GM19395 (cell line): ENCODE data around the gene RPL37.
"Not testable (repeated sequence)": the region's sequence is repeated elsewhere in the genome, so short reads cannot be mapped to it uniquely, and the experiment has no call there.

ENCODE experiments used
- ATAC-seq: cut with Tn5 transposase; IDR thresholded peaks from one replicate; pipeline ENCODE4 v1.9.1; 2021; ENCODE audit warnings: mild to moderate bottlenecking, moderate library complexity; ENCODE audit not compliant: unreplicated experiment

The RPL37 gene

DNA sequence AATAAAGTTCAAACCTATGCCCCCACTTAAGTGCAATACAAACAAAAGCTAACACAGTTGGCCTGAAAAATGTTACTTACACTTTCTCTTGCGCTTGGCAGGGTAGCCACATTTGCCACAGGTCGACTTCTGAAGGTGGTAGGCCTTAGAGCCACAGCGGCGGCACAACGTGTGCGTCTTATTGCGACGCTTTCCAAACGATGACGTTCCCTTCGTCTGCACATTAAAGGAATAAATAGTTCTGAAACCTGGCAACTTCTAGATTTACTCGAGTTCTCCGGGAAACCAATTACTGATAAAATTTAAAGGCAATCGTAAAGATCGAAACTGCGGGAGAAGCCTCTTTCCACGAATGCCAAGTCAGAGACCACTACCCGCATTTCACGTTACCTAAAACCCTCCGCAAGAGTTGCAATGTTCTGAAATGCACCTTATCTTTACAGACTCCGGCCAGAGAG lies 602 bp downstream of the RPL37 start:
- ATAC-seq: no peak

DNA sequence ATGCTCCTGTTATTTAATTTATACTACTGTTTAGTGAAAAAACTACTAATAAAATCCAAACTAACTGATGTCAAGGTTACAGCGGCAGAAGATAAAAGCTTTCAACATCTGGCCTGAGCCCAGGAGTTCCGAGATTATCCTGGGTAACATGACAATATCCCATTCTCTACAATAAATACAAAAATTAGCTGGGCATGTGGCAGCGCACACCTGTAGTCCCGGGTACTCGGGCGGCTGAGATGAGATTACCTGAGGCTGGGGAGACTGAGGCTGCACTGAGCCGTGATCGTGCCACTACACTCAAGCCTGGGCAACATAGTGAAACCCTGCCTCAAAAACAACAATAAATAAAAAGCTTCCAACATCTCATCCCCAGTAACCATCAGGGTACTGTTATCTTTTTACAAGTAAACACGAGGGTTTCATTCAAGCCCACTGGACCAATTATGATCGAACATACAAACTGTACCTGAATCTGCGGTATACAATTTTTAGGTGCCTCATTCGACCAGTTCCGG lies 1.3 kb downstream of the RPL37 start:
- no peak for ATAC-seq

DNA sequence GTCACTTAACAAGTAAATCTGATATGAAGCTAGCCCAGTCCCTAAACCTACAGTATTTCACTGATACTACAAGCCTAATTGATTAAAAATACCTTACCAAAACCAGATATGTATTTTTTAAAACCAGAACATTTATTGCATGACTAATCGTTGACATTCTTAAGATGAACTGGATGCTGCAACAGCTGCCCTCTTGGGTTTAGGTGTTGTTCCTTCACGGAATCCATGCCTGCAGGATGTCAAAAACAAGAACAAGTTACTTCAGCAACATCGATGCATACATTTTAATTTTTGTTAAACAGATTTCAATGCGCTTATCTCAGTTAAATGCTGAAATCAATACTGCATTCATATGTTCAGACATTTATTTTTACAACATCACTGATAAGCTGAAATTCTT lies 2.7 kb downstream of the RPL37 start:
- no peak for ATAC-seq

DNA sequence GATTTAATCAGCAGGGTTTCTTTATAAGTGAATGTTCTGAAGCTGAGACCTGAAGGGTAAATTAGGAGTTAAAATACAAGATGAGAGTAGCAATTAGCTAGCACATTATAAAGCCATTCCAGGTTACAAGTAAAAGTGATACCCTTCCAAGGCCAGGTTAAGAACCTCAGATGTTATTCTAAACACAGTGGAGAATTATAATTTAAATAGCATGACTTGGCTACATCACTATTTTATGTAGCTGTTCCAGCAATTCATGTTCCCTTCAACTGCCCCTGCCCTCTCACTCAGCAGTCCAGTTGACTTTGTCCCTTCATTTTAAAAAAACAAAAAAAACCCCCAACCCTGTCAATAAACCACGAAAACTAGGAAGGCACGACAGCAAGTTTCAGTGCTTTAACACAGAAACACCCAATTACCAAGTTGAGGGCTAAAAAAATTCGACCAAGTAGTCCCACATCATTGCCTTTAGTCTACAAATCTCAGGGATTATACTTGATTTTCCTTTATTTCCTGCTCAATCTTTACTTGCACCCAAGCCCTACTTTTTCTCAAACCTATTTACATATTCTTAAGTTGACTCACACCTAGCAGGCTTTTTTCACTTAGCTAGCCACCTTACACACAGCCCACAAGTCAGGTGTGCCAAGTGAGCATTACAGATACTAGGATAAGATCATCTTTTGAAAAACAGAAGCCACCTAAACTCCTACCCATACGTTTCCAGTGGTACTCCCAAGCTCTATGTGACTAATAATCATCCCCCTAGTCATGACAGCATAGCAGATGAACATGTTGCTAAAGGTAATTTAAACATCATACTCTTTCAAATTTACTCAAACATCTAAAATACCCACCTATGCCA lies 3.4 kb downstream of the RPL37 start:
- ATAC-seq: no peak

DNA sequence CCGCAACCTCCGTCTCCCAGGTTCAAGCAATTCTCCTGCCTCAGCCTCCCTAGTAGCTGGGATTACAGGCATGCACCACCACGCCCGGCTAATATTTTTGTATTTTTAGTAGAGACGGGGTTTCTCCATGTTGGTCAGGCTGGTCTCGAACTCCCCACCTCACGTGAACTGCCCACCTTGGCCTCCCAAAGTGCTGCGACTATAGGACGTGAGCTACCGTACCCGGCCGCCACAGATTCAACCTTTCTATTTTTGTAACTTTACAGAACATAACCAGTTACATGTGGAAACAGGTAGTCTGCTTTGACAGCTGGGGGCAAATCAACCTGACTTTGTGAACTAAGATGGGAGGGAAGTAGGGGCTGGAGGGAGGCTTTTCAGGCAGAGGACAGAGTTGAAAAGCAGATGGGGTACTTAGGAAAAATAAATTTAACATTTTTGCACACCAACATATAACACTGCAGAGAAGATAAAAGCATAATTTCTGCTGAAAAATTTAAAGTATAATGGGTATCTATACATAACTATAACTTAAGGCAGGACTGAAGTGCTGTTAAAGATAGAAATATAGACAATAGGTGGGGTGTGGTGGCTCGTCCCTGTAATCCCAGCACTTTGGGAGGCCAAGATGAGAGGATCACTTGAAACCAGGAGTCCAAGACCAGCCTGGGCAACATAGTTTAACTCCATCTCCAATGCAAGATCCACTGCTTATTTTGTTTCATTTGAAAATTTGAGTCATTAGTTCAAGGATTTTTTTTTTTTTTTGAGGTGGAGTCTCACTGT lies 5.1 kb downstream of the RPL37 start:
- ATAC-seq: no peak

DNA sequence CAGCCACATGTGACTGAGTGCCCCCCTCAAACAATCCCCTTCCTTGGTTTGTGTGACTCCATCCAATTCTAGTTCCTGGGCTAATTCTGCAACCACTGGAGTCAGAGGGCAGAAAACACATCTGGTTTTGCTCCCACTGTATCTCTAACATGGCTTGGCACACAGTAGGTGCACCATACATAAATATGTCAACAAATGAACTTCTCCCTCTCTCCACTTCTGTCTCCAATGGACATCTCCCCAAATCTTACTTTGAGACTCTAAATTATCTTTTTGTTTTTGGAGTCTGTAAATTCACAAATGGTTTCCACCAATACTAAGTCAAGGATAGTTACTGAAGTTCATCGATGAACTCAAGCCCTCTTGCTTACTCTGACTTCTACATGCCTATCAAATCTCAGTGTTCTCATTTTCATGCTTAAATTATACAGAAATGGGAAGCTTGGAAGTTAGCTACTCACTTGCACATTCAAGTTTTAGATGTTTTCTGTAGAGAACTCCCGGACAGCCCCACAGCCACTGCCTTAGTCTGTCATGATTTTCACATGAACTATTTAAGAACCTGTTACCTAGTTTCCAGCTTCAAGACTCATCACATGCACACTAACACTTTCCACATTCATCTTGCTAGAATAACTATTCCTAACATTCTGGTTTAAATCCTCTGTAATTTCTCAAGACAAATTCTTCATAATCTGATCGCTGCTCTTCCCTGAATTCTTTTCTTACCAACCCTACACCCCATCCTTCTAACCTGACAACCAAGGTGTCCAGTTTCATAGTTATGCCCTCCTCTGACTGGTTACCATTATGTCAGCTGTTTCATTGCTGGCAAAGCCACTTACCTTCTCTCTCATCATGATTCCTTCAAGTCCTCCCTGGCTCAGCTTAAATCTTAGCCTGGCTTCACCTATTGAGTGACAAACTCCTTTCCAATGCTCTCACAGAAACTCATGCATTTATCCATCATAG lies 6.0 kb downstream of the RPL37 start:
- no peak for ATAC-seq

DNA sequence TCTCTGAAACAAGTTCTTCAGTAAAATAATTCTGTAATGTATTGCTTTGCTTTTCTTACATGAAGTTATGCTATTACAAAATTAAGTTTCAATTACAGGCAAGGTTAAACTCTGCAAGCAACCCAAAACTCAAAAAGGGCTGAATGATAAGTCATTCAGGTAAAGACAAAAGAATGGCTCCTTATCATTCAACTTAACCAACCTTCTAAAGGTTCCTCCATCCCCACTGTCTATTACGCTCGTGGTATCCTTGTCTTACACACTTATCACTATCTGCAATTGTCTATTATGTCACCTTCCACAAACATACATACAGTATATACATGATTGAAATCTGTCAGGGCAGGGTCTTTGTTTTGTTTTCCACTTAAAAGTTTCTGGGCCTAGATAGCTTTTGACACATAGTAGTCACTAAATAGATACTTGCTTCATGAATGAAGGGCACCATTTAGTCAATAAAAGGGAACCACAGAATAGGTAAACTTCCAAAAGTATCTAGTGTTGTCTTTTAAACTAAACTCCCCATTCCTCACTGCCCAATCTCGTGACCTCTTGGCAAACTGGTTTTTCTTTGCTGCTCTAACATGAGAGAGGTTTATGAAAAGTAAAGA lies 6.9 kb downstream of the RPL37 start:
- no peak for ATAC-seq

DNA sequence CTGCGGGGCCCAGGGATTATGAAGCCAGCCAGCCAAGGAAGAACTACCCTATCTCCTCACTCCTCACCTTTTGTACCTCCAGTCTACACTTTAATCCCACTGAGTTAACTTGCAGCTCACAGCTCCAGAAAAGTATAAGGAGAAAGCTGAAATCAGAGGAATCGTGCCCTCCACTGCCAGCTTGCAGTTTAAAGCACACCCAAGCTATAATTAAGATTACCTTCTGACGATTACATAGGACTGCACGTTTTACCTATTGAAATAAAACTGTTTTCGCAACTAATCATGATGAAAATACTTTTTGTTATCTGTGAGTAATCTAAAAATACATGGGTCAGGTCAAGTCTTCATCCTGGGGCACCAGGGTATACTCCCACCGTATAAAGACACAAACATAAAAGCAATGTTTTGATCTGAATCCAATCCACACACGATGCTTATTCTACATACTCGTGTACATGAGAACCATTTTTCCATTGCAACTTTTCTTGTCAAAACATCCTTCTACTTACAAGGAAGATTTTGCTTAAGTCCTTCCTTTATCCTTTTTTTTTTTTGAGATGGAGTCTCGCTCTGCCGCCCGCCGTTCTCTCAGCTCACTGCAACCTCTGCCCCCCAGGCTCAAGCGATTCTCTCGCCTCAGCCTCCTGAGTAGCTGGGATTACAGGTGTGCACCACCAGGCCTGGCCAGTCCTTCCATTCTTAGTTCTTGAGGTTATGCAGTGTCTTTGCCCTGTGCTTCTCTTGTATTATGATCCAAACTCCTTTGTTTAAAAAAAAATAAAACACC lies 7.6 kb downstream of the RPL37 start:
- no peak for ATAC-seq

DNA sequence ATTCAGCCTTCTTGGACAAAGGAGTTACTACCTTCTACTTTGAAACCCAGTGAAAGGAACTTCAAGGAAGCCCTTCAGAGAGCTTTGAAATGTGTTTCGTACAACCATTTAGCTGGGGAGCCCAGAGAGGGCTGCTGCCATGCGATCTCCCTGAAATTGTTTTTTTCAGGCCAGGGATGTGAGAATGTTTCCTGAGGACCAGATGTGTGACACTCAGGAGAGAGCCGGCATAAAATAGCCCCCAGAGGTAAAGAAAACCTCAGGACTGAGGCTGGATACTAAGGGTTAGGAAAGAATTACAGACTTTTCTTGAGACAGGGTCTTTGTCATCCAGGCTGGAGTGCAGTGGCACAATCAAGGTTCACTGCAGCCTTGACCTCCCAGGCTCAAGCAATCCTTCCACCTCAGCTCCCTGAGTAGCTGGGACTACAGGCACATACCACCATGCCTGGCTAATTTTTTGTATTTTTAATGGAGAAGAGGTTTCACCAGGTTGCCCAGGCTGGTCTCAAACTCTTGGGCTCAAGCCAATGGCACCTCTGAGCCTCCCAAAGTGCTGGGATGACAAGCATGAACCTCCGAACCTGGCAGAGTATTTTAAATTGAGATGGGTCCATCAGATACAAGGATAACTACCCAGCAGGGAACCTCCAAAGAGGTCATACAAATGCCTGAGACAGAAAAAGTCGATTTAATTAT lies 8.4 kb downstream of the RPL37 start:
- no peak for ATAC-seq

DNA sequence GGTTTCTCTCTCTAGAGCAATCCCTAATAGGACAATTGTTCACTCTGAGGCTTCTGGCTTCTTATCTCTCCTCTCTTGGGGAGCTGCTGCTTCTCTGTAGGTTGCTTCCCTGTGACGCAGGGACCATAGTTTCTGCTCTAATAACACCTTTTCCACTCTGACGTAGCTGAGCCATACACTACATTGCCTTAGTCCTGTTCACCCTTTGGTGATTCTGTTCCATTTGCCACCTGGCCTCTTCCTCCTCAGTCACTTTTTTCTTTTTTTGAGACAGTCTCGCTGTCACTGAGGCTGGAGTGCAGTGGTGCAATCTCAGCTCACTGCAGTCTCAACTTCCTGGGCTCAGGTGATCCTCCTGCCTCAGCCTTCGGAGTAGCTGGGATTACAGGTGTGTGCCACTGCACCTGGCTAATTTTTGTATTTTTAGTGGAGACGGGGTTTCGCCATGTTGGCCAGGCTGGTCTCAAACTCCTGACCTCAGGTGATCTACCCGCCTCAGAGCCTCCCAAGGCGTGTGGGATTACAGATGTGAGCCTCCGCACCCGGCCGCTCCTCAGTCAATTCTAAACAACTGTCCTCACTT lies 9.5 kb downstream of the RPL37 start:
- not testable (repeated sequence) for ATAC-seq

DNA sequence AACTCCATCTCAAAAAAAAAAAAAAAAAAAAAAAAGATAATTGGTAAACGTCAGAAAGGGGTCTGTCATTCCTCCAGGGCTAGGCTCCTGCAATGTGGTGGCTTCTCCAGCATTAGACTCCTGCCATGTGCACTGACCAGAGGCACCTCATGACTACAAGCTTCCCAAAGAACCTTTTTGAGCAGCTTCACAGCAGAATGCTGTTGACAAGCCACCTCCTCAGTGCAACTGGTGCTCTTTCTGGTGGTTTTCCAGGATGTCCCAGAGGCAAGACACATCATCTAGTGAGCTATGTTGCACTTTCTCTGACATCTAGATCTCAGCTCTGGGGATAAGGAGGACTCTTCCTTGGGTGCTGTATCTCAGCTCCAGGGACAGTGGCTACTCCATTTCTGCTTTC lies 11.6 kb downstream of the RPL37 start:
- no peak for ATAC-seq

DNA sequence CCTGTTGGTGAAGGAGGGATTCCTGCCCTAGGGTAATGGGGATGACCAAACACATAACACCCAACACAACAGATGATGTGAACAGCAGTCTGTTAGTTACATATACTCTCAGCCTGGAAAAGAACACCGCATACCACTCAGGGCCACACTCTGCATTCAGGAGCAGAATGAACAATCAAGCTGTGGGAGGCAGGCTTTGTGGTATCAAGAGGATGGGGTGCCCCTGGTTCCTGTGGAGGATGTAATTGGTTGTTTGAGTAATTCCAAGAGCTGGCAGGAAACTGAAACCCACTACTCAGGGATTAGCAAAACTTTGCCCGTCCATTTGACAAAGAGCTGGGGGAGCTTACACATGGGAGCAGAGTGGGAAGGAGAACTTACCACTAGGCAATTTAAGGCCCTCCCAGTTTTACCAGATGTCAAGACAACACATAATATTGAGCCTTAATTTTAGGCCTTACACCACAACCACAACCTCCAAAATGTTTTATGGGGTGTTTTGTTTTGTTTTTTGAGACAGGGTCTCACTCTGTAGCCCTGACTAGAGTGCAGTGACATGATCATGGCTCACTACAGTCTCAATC lies 21.2 kb downstream of the RPL37 start:
- no peak for ATAC-seq

DNA sequence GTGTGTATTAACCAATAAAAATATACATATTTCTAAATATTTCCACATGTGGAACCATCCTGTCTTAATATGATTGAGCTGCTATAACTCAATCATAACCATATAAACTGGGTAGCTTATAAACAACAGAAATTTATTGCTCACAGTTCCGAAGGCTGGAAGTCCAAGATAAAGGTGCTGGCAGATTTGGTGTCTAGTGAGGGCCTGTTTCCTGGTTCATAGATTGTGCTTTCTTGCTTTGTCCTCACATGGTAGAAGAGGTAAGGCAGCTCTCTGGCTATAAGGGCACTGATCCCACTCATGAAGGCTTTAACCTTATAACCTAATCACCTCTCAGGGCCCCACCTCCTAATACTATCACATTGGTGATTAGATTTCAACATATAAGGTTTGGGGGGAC lies 22.9 kb downstream of the RPL37 start:
- no peak for ATAC-seq

DNA sequence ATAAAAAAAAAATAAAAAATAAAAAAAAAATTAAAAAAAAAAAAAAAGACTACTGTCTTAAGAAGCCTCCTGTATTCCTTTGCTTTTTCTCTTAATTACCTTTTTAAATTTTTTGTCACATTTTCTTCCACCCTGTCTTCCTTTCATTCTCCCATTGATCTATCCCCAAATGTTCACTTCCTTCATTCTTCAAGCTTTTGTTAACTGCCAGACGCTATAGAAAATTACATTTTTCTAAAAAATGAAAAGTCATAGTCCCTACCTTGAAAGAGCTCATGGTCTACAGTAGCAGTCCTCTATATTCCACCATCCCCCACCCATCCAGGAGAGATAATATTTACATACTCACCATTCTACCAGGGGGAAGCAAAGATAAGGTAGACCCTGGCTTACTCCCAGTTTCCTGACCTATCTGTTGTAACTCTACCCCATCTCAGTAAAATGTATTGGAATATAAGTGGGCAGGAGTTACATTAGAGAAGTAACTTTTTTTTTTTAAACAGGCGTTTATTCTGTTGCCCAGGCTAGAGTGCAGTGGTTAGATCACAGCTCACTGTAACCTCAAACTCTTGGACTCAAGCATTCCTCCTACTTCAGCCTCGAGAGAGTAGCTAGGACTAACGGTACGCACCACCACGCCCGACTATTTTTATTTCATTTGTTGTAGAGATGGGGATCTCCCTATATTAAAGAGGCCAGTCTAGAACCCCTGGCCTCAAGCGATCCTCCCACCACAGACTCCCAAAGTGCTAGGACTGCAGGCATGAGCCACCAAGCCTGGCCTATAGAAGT lies 33.1 kb downstream of the RPL37 start:
- ATAC-seq: no peak

DNA sequence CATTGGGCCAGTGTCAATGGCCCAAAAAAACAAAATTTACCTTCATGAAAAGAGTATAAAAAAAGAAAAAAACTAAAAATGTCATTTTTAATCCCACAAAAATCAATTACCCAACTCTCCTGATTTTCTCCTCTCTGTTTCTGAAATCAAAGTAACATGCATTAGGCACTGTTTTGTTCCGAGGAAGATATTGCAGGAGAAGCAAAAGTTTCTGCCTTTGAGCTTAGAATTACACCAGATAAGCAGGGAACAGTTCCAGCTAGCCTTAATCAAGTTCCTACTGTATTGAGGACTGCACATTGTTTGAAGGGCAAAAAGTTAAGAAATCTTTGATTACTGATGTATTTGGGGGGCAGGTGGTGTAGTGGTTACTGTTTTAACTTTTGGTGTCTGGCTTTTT lies 35.8 kb downstream of the RPL37 start:
- ATAC-seq: no peak

DNA sequence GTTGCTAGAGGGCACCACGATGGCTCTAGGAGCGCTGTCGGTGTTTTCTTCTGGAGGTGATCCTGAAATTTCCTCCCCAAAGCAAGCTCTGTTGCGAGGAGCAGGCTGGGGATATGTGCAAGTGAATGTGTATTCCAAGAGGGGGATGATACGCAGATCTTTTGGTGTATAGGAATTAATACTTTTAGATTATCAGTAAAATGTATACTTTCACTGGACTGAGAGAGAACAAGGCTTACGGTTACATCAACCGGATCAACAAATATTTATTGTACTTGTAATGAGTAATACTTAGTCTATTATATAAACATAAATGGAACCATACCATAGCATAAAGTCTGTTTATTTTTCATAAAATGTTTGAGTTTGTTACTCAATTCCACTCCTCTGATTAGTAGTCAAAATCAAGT lies 36.2 kb downstream of the RPL37 start:
- ATAC-seq: no peak

DNA sequence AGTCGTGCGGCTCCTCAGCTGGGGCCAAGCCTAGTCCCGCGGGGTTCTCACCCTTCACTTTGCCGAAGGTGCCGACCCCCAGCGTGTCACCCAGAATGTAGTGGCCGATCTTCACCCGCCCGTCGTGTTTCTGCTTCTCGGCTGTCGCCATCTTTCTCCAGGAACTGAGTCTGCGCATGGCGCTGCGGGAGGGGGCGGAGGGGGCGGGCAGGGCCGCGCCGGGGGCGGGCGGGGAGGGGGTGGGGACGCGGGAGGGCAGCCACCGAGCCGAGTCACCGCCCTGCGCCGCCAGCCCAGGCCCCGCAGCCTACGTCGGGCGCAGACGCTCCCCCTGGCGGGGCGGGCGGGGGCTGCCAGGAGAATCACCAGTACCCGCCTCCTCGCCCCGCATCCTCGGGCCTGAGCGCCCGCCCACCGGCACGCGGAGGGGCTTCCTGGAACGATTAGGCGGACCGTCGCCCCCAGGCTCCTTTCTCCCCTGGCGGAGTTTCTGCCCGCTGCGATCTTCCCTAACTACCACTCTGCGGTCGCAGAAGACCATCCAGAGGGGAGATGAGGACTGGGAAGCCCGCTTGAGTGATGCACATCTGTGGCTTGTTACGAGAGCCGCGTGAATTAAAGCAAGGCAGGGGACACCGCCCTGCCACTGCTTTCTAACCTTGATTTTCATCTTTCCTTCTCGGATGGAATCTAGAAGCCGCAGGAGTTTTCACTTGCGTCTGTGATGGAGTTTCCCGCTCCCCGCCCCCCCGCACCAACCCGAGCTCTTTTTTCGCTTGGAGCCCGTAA lies 36.8 kb downstream of the RPL37 start, which contains the start of gene PRKAA1:
PRKAA1 (minus strand) TSS at position 363 of the 789 bp plus-strand sequence; CDS start at position 178, 185 bp downstream.
- ATAC-seq: peak; percentile 92
